Endothelial cell of umbilical vein (primary cell): ENCODE data around the gene DENND1C. TPM values are rescaled to one million over a fixed set of nuclear protein-coding genes. Genes with fewer than 3 reads are reported as not detected.

ENCODE experiments used
- BruUV-seq: library from RNA; stranded (reverse); fragments of 400-500 nt; replicated peaks from 2 replicates; lab custom pipeline; 2021; lab: Mats Ljungman, UMichigan
- CTCF ChIA-PET: fragments of 300-600, 350-600 bp; sonication (Branson Sonifier 250); formaldehyde crosslinking; loops from one replicate; lab custom pipeline; 2021; ENCODE audit warnings: antibody characterized with exemption, inconsistent platforms; lab: Charles Lee
- POLR2A ChIA-PET: fragments of 300-600, 350-600 bp; sonication (Branson Sonifier 250); formaldehyde crosslinking; loops from one replicate; lab custom pipeline; 2021; ENCODE audit warnings: antibody characterized with exemption, inconsistent platforms; lab: Charles Lee
- DNase-seq: peaks from one replicate; pipeline ENCODE4 v3.0.0-alpha.2; 2011; ENCODE audit warnings: low read depth, low spot score
- FAIRE-seq: peaks from 2 replicates; lab custom pipeline; 2011; peaks lifted over from hg19 to GRCh38; lab: Jason Lieb, UNC
- H2AFZ ChIP-seq: 2 replicates; pipeline ENCODE4 v1.6.0; 2012; ENCODE audit warnings: low read depth, low read length, control low read depth, inconsistent platforms
- H3K27ac ChIP-seq: 2 replicates; pipeline ENCODE4 v1.5.1; 2011; ENCODE audit warnings: low read depth, mild to moderate bottlenecking, control low read depth, low read length, moderate library complexity; ENCODE audit not compliant: insufficient read depth
- H3K27me3 ChIP-seq, 2 experiments: 2 replicates each; pipeline versions ENCODE4 v1.6.0 to v1.6.1; 2011; ENCODE audit warnings: low read length in 2 of 2, mixed read lengths in 1 of 2; ENCODE audit not compliant: control insufficient read depth in 2 of 2, insufficient read depth in 2 of 2
- H3K36me3 ChIP-seq, 2 experiments: 2 replicates in 1 of 2; 3 replicates in 1 of 2; pipeline ENCODE4 v1.5.1; 2011; ENCODE audit warnings: low read length in 2 of 2, mild to moderate bottlenecking in 1 of 2, moderate library complexity in 1 of 2; ENCODE audit not compliant: control insufficient read depth in 2 of 2, insufficient read depth in 2 of 2; ENCODE audit errors: extremely low read depth in 1 of 2
- H3K4me1 ChIP-seq: 3 replicates; pipeline ENCODE4 v1.5.1; 2011; ENCODE audit warnings: mild to moderate bottlenecking, low read length; ENCODE audit not compliant: control insufficient read depth, insufficient read depth; ENCODE audit errors: extremely low read depth
- H3K4me2 ChIP-seq: 2 replicates; pipeline ENCODE4 v1.6.1; 2011; ENCODE audit warnings: low read length, control low read depth, mixed read lengths; ENCODE audit not compliant: insufficient read depth
- H3K4me3 ChIP-seq, 3 experiments: fragments of 200-600 bp in 1 of 3; sonication (generic), shearing (Covaris generic) in 1 of 3; replicated peaks in 1 of 3; 2 replicates each; pipeline ENCODE4 v1.5.1; 2011 to 2016; ENCODE audit warnings: control low read depth in 3 of 3, low read length in 3 of 3, mild to moderate bottlenecking in 2 of 3, inconsistent platforms in 1 of 3, low read depth in 1 of 3, moderate library complexity in 1 of 3; ENCODE audit not compliant: insufficient read depth in 1 of 3
- H3K79me2 ChIP-seq: 2 replicates; pipeline ENCODE4 v1.6.0; 2012; ENCODE audit warnings: low read length, inconsistent platforms; ENCODE audit not compliant: control insufficient read depth, insufficient read depth
- H3K9ac ChIP-seq: replicated peaks from 2 replicates; pipeline ENCODE3; 2011; ENCODE audit warnings: low read length, control low read depth; ENCODE audit not compliant: insufficient read depth; ENCODE audit errors: extremely low read depth
- H3K9me1 ChIP-seq: replicated peaks from 3 replicates; pipeline ENCODE4 v1.6.0; 2011; ENCODE audit warnings: mild to moderate bottlenecking, low read length; ENCODE audit not compliant: control insufficient read depth, insufficient read depth; ENCODE audit errors: extremely low read depth
- H3K9me3 ChIP-seq: replicated peaks from 2 replicates; pipeline ENCODE4 v1.5.1; 2012; ENCODE audit warnings: low read length, inconsistent platforms; ENCODE audit not compliant: control insufficient read depth, insufficient read depth
- H4K20me1 ChIP-seq: replicated peaks from 2 replicates; pipeline ENCODE3; 2011; ENCODE audit warnings: mild to moderate bottlenecking, low read length; ENCODE audit not compliant: control insufficient read depth, insufficient read depth; ENCODE audit errors: extremely low read depth
- CTCF ChIP-seq, 2 donors: IDR thresholded peaks; 1 replicate in 1 of 2; 2 replicates in 1 of 2; pipeline ENCODE4 v1.5.1; 2011; ENCODE audit warnings: low read length in 2 of 2, mild to moderate bottlenecking in 2 of 2, moderate library complexity in 2 of 2, control low read depth in 1 of 2, inconsistent platforms in 1 of 2, low read depth in 1 of 2; ENCODE audit not compliant: insufficient read depth in 1 of 2; ENCODE audit errors: extremely low read depth in 1 of 2
- EZH2 ChIP-seq: IDR thresholded peaks from 2 replicates; pipeline ENCODE4 v1.6.1; 2012; ENCODE audit warnings: borderline replicate concordance, low read depth, mild to moderate bottlenecking, moderate library complexity, low read length, inconsistent platforms; ENCODE audit not compliant: severe bottlenecking
- FOS ChIP-seq: IDR thresholded peaks from 2 replicates; pipeline ENCODE4 v1.6.1; 2011; ENCODE audit warnings: mild to moderate bottlenecking, low read length, moderate library complexity, borderline replicate concordance; ENCODE audit not compliant: insufficient read depth
- GATA2 ChIP-seq: IDR thresholded peaks from 2 replicates; pipeline ENCODE4 v1.7.0; 2011; ENCODE audit warnings: low read depth, mild to moderate bottlenecking, moderate library complexity, mixed read lengths, low read length; ENCODE audit not compliant: insufficient read length, insufficient read depth
- JUN ChIP-seq: IDR thresholded peaks from 2 replicates; pipeline ENCODE4 v1.6.1; 2011; ENCODE audit warnings: borderline replicate concordance, low read depth; ENCODE audit not compliant: insufficient read length, insufficient read depth
- MAX ChIP-seq: IDR thresholded peaks from 2 replicates; pipeline ENCODE4 v1.6.1; 2011; ENCODE audit not compliant: insufficient read depth, insufficient read length
- MYC ChIP-seq: IDR thresholded peaks from one replicate; pipeline ENCODE4 v1.6.1; 2011; ENCODE audit warnings: mild to moderate bottlenecking, low read depth, low read length
- POLR2A ChIP-seq: IDR thresholded peaks from 2 replicates; pipeline ENCODE4 v1.6.1; 2012; ENCODE audit warnings: low read depth, mild to moderate bottlenecking, control low read depth, low read length
- POLR2AphosphoS5 ChIP-seq: IDR thresholded peaks from 2 replicates; pipeline ENCODE4 v1.6.1; 2012; ENCODE audit warnings: low read depth, mild to moderate bottlenecking, control low read depth, low read length, moderate library complexity; ENCODE audit not compliant: insufficient read depth
- dilution Hi-C: fragments of 300-500 bp; cut with MboI; formaldehyde crosslinking; loops from one replicate; pipeline ENCODE4 v1.15.0; 2019; ENCODE audit warnings: low sequenced_read_pairs; ENCODE audit not compliant: extremely low pct_ligation_motif_present
- intact Hi-C: fragments of 100-400 bp; cut with micrococcal nuclease; formaldehyde crosslinking; loops from one replicate; pipeline ENCODE4 v1.10.0; 2022
- polyA plus RNA-seq, 4 experiments: library from polyadenylated mRNA; depleted of rRNA in 3 of 4; stranded (reverse) in 3 of 4; unstranded in 1 of 4; fragments of >200 nt; gene quantifications; 2 replicates each; pipeline versions ENCODE4 v1.2.1 to v1.2.3, GENCODE V29; 2011 to 2012; ENCODE audit warnings: missing spikeins in 1 of 4
- total RNA-seq: library from RNA; stranded (reverse); gene quantifications from 2 replicates; pipeline ENCODE4 v1.2.3, GENCODE V29; 2021

DENND1C gene
- total and polyA plus RNA-seq, 2 donors (not counting 3 experiments of a cell fraction or from before 2014, with no cell fraction given): not detected

- FAIRE-seq (no peak), DNase-seq (no peak)
- BruUV-seq: no TSS peak
- H3K4me2 ChIP-seq: no peak overlapping the region
- no peaks in the 10 kb centered on the region for H3K79me2 ChIP-seq
- ChIA-PET POLR2A (no interaction called here), CTCF (no interaction called here)
- H3K9me1 ChIP-seq: no peaks in the 10 kb centered on the region
- H4K20me1 ChIP-seq: no peaks in the 10 kb centered on the region
- H3K9me3 ChIP-seq: no peaks in the 10 kb centered on the region
- intact Hi-C loops: no loop called here
- dilution Hi-C loops: no loop called here
- H3K4me1 ChIP-seq: no peaks in the 10 kb centered on the region
- no peak overlapping the region for H2AFZ ChIP-seq
- H3K4me3 ChIP-seq: no peak overlapping the region
- H3K9ac ChIP-seq: no peak overlapping the region
- no peaks in the 10 kb centered on the region for H3K27me3 ChIP-seq
- TF ChIP-seq MYC (no peak), POLR2AphosphoS5 (no peak), FOS (no peak)
- no peaks in the 10 kb centered on the region for H3K36me3 ChIP-seq
- H3K27ac ChIP-seq: no peak overlapping the region
Measured at GRCh38 chr19:6431891-6432290, 49.7 kb downstream of the DENND1C start.

GRCh38 chr19:6429419-6430221, 52.0 kb downstream of the DENND1C start:
- Histone ChIP-seq H4K20me1 (no peaks in the 10 kb centered on the region), H3K9me1 (no peaks in the 10 kb centered on the region), H3K79me2 (no peaks in the 10 kb centered on the region), H3K27me3 (no peaks in the 10 kb centered on the region), H3K36me3 (no peaks in the 10 kb centered on the region), H3K4me3 (no peak overlapping the region), H3K4me2 (no peak overlapping the region), H3K9me3 (no peaks in the 10 kb centered on the region), H2AFZ (no peak overlapping the region), H3K9ac (no peak overlapping the region), H3K4me1 (no peaks in the 10 kb centered on the region), H3K27ac (no peak overlapping the region)
- DNase-seq: no peak
- dilution Hi-C loops (no loop called here), intact Hi-C loops (loop anchor here (10.0 kb wide), 2 partner anchors 265 to 305 kb away; partner anchors contain the start of genes GPR108 and TRIP10)
- no TSS peak for BruUV-seq
- ChIA-PET POLR2A (no interaction called here), CTCF (no interaction called here)
- no peak for FAIRE-seq
- TF ChIP-seq CTCF (IDR thresholded peaks at IDR 0.05; ENCODE audit: extremely low read depth in 1 of 2, insufficient read depth in 1 of 2, low read depth in 1 of 2, low read length in 2 of 2) (no peak), POLR2A (no peak), EZH2 (no peak), JUN (no peak), FOS (no peak), MYC (no peak), GATA2 (no peak), POLR2AphosphoS5 (no peak), MAX (no peak)
